ENCODE results near the gene TLE2. TPM values are rescaled to one million over a fixed set of nuclear protein-coding genes. Genes with fewer than 3 reads are reported as not detected.

TLE2 gene
- polyA plus RNA-seq, 2 of the 4 experiments (the other 2 are of a cell fraction) = 2.1 to 2.6 TPM

DNA sequence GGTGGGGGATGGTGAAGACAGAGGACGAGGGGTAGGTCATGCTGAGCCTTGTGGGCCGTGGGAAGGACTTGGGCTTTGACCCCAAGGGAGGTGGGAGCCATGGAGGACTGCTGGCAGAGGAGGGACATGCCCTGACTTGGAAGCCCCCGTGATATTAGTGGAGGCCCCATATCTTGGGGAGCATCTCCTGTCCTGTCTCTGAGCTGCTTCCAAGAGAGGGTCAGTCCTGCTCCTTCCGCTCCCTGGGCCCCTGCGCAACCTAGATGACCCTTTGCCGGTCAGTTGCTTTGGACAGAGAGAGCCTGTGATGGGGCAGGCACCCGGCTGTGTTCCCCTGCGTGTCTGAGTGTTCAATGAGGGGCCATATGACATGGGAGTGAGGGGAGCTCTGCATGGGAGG is 46.5 kb downstream of the TLE2 start:
- Histone ChIP-seq H3K4me2 (no peak overlapping the region), H3K27ac (no peak overlapping the region), H3K9me3 (no peaks in the 10 kb centered on the region), H3K4me1 (peaks cover 4% of the 10 kb centered on the region; the same call in 2 of the 3 replicates), H3K4me3 (no peak overlapping the region)
- POLR2A ChIA-PET = no interaction called here
- TF ChIP-seq ZC3H11A (IDR thresholded peaks at IDR 0.05) = no peak
- TF ChIP-seq, protein P1, sequence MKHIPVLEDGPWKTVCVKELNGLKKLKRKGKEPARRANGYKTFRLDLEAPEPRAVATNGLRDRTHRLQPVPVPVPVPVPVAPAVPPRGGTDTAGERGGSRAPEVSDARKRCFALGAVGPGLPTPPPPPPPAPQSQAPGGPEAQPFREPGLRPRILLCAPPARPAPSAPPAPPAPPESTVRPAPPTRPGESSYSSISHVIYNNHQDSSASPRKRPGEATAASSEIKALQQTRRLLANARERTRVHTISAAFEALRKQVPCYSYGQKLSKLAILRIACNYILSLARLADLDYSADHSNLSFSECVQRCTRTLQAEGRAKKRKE (CRISPR knock-in tag; IDR thresholded peaks at IDR 0.05; ENCODE audit: low read depth) = no peak
- TF ChIP-seq ZSCAN20 (CRISPR knock-in tag; IDR thresholded peaks at IDR 0.05) = no peak
- TF ChIP-seq NR3C1 (IDR thresholded peaks at IDR 0.05) = no peak
- TF ChIP-seq, protein P2, sequence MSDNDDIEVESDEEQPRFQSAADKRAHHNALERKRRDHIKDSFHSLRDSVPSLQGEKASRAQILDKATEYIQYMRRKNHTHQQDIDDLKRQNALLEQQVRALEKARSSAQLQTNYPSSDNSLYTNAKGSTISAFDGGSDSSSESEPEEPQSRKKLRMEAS (IDR thresholded peaks at IDR 0.05) = no peak
- TF ChIP-seq TP53 (CRISPR knock-in tag; IDR thresholded peaks at IDR 0.05) = no peak
- no peak for TF ChIP-seq FOXS1 (CRISPR knock-in tag; IDR thresholded peaks at IDR 0.05)
- TF ChIP-seq, protein P3, sequence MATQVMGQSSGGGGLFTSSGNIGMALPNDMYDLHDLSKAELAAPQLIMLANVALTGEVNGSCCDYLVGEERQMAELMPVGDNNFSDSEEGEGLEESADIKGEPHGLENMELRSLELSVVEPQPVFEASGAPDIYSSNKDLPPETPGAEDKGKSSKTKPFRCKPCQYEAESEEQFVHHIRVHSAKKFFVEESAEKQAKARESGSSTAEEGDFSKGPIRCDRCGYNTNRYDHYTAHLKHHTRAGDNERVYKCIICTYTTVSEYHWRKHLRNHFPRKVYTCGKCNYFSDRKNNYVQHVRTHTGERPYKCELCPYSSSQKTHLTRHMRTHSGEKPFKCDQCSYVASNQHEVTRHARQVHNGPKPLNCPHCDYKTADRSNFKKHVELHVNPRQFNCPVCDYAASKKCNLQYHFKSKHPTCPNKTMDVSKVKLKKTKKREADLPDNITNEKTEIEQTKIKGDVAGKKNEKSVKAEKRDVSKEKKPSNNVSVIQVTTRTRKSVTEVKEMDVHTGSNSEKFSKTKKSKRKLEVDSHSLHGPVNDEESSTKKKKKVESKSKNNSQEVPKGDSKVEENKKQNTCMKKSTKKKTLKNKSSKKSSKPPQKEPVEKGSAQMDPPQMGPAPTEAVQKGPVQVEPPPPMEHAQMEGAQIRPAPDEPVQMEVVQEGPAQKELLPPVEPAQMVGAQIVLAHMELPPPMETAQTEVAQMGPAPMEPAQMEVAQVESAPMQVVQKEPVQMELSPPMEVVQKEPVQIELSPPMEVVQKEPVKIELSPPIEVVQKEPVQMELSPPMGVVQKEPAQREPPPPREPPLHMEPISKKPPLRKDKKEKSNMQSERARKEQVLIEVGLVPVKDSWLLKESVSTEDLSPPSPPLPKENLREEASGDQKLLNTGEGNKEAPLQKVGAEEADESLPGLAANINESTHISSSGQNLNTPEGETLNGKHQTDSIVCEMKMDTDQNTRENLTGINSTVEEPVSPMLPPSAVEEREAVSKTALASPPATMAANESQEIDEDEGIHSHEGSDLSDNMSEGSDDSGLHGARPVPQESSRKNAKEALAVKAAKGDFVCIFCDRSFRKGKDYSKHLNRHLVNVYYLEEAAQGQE (IDR thresholded peaks at IDR 0.05) = no peak
- no peak for TF ChIP-seq JUNB (IDR thresholded peaks at IDR 0.05)
- TF ChIP-seq, protein P4, sequence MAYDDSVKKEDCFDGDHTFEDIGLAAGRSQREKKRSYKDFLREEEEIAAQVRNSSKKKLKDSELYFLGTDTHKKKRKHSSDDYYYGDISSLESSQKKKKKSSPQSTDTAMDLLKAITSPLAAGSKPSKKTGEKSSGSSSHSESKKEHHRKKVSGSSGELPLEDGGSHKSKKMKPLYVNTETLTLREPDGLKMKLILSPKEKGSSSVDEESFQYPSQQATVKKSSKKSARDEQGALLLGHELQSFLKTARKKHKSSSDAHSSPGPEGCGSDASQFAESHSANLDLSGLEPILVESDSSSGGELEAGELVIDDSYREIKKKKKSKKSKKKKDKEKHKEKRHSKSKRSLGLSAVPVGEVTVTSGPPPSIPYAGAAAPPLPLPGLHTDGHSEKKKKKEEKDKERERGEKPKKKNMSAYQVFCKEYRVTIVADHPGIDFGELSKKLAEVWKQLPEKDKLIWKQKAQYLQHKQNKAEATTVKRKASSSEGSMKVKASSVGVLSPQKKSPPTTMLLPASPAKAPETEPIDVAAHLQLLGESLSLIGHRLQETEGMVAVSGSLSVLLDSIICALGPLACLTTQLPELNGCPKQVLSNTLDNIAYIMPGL (CRISPR knock-in tag; IDR thresholded peaks at IDR 0.05; ENCODE audit: borderline replicate concordance) = no peak
- no peak for TF ChIP-seq FOSL2 (IDR thresholded peaks at IDR 0.05)
- no peak for TF ChIP-seq FOSL2 (CRISPR knock-in tag; IDR thresholded peaks at IDR 0.05)
- TF ChIP-seq ESRRA (IDR thresholded peaks at IDR 0.05; ENCODE audit: borderline replicate concordance, low read length) = no peak
- TF ChIP-seq ZFP36 (IDR thresholded peaks at IDR 0.05; ENCODE audit: borderline replicate concordance, partially characterized antibody) = no peak
- TF ChIP-seq SMC3 (IDR thresholded peaks at IDR 0.05) = no peak
- TF ChIP-seq, protein P5, sequence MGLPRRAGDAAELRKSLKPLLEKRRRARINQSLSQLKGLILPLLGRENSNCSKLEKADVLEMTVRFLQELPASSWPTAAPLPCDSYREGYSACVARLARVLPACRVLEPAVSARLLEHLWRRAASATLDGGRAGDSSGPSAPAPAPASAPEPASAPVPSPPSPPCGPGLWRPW (IDR thresholded peaks at IDR 0.05) = no peak
- TF ChIP-seq, protein P6, sequence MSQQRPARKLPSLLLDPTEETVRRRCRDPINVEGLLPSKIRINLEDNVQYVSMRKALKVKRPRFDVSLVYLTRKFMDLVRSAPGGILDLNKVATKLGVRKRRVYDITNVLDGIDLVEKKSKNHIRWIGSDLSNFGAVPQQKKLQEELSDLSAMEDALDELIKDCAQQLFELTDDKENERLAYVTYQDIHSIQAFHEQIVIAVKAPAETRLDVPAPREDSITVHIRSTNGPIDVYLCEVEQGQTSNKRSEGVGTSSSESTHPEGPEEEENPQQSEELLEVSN (IDR thresholded peaks at IDR 0.05; ENCODE audit: borderline replicate concordance, low read depth) = no peak
- no peak for TF ChIP-seq TFCP2L1 (CRISPR knock-in tag; IDR thresholded peaks at IDR 0.05)
- FAIRE-seq = no peak
- CTCF ChIA-PET = no interaction called here
- peak; percentile 12 to 35; a peak in 4 of 6 replicates for ATAC-seq
- no peak for DNase-seq (ENCODE audit: low read depth in 1 of 2, low spot score in 1 of 2)
- WGBS (ENCODE audit: missing lambda C conversion rate) = 86% methylated on average over 4 of the region's 8 CpGs

DNA sequence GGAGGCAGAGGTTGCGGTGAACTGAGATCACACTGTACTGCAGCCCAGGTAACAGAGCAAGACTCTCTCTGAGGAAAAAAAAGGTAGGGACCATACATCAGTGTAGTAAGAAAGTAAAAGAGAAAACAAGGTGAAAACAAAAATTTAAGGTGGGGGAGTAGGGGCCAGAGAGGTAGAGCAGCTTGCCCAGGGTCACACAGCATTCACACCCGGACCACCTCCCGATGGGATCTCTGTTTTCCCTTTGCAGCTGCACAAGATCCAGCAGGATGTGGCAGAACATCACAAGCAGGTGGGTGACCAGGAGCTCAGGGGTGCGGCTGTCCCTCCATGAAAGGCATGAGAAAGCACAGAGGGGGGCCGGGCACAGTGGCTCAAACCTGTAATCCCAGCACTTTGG is 47.2 kb downstream of the TLE2 start:
- Histone ChIP-seq H3K4me2 (no peak overlapping the region), H3K9me3 (no peaks in the 10 kb centered on the region), H3K27ac (no peak overlapping the region), H3K4me3 (no peak overlapping the region), H3K4me1 (peaks cover 4% of the 10 kb centered on the region; the same call in 2 of the 3 replicates)
- POLR2A ChIA-PET = no interaction called here
- ATAC-seq = no peak
- FAIRE-seq = no peak
- no peak for DNase-seq (ENCODE audit: low read depth in 1 of 2, low spot score in 1 of 2)
- CTCF ChIA-PET = no interaction called here
- TF ChIP-seq ZFP36 (IDR thresholded peaks at IDR 0.05; ENCODE audit: borderline replicate concordance, partially characterized antibody) (peak; percentile 25), HOXB13 (CRISPR knock-in tag; IDR thresholded peaks at IDR 0.05; ENCODE audit: low read depth) (no peak)
- 94% methylated on average over 5 of the region's 5 CpGs for WGBS (ENCODE audit: missing lambda C conversion rate)

Data from A549 (cell line).